K562 (cell line): Measurements from ENCODE around the gene TP53BP1. TPM values are rescaled to one million over a fixed set of nuclear protein-coding genes. Genes with fewer than 3 reads are reported as not detected.

Experiments
- ARHGAP35 ChIP-seq: fragments of 450-650 bp; IDR thresholded peaks from 2 replicates; pipeline ENCODE4 v1.6.1; 2018; ENCODE audit not compliant: partially characterized antibody
- BACH1 ChIP-seq: fragments of 200-800 bp; sonication (Bioruptor generic); IDR thresholded peaks from 2 replicates; pipeline ENCODE4 v1.6.1; 2016; ENCODE audit warnings: missing genetic modification characterization, missing compliant biosample characterization
- DNMT1 ChIP-seq: fragments of 450-650 bp; IDR thresholded peaks from 2 replicates; pipeline ENCODE4 v1.6.1; 2016; ENCODE audit warnings: antibody characterized with exemption, mild to moderate bottlenecking
- DPF2 ChIP-seq: fragments of 450-650 bp; IDR thresholded peaks from 2 replicates; pipeline ENCODE4 v1.6.1; 2016
- ELF4 ChIP-seq: fragments of 450-650 bp; formaldehyde crosslinking; IDR thresholded peaks from 2 replicates; pipeline ENCODE4 v1.4.0; 2022; ENCODE audit warnings: missing genetic modification characterization
- GATA2 ChIP-seq: sonication (generic); formaldehyde crosslinking; IDR thresholded peaks from 2 replicates; pipeline ENCODE4 v1.4.0; 2020; ENCODE audit warnings: mild to moderate bottlenecking, missing genetic modification reagents
- KDM4B ChIP-seq, 2 experiments: fragments of 450-650 bp in 1 of 2; sonication (generic) in 1 of 2; IDR thresholded peaks; 2 replicates each; pipeline ENCODE4 v1.6.1; 2016 to 2017; ENCODE audit warnings: borderline replicate concordance in 2 of 2, antibody characterized with exemption in 1 of 2, low read depth in 1 of 2, mild to moderate bottlenecking in 1 of 2
- MEIS2 ChIP-seq: fragments of 450-650 bp; IDR thresholded peaks from 2 replicates; pipeline ENCODE4 v1.6.1; 2014; ENCODE audit warnings: mild to moderate bottlenecking; ENCODE audit not compliant: partially characterized antibody
- MTA1 ChIP-seq: fragments of 450-650 bp; IDR thresholded peaks from 2 replicates; pipeline ENCODE4 v1.6.1; 2017; ENCODE audit warnings: borderline replicate concordance
- NFE2 ChIP-seq: IDR thresholded peaks from 2 replicates; pipeline ENCODE4 v1.6.1; 2014; ENCODE audit warnings: antibody characterized with exemption, low read depth
- NR2F6 ChIP-seq: fragments of 450-650 bp; formaldehyde crosslinking; IDR thresholded peaks from 2 replicates; pipeline ENCODE4 v1.4.0; 2020; ENCODE audit warnings: mild to moderate bottlenecking
- RUNX1 ChIP-seq: sonication (generic); IDR thresholded peaks from 2 replicates; pipeline ENCODE4 v1.6.1; 2016; ENCODE audit warnings: antibody characterized with exemption, low read depth
- TEAD4 ChIP-seq, 2 experiments: sonication (generic) in 1 of 2; formaldehyde crosslinking in 1 of 2; IDR thresholded peaks; 2 replicates each; pipeline versions ENCODE4 v1.6.1 to v1.8.0; 2012 to 2022; ENCODE audit warnings: borderline replicate concordance in 1 of 2, inconsistent platforms in 1 of 2, low read length in 1 of 2, mild to moderate bottlenecking in 1 of 2, missing genetic modification reagents in 1 of 2
- ZEB2 ChIP-seq: fragments of 450-650 bp; IDR thresholded peaks from 2 replicates; pipeline ENCODE4 v1.6.1; 2016
- ZNF175 ChIP-seq: fragments of 200-800 bp; sonication (Bioruptor generic); IDR thresholded peaks from 2 replicates; pipeline ENCODE4 v1.6.1; 2016; ENCODE audit warnings: low read depth, mild to moderate bottlenecking, missing genetic modification characterization, missing compliant biosample characterization
- ZNF263 ChIP-seq: sonication (generic); formaldehyde crosslinking; IDR thresholded peaks from 2 replicates; pipeline ENCODE4 v1.8.0; 2022; ENCODE audit warnings: mild to moderate bottlenecking, missing genetic modification reagents, borderline replicate concordance
- ZNF445 ChIP-seq: fragments of 250-450 bp; sonication (Bioruptor Pico); IDR thresholded peaks from 2 replicates; pipeline ENCODE4 v1.4.0; 2020; ENCODE audit warnings: low read depth, mild to moderate bottlenecking, moderate library complexity
- polyA plus RNA-seq, 8 experiments: library from polyadenylated mRNA; depleted of rRNA in 4 of 8; stranded (reverse) in 5 of 8; unstranded in 3 of 8; fragments of >200 nt; fragmentation: Nextera tagmentation in 2 of 8; fragmentation: Illumina TruSeq in 1 of 8; extraction: Ambion mirVana in 2 of 8; extraction: Trizol in 1 of 8; gene quantifications; 2 replicates each; pipeline versions ENCODE4 v1.2.1 to v1.2.3, GENCODE V29; 2011 to 2014; ENCODE audit warnings: inconsistent platforms in 1 of 8, missing spikeins in 1 of 8
- total RNA-seq, 7 experiments: library from RNA; depleted of rRNA in 6 of 7; stranded (reverse); fragments of >200 nt in 6 of 7; fragmentation: Illumina TruSeq in 2 of 7; extraction: Trizol in 2 of 7; gene quantifications; 2 replicates each; pipeline versions ENCODE4 v1.2.1 to v1.2.3, GENCODE V29; 2011 to 2021; ENCODE audit warnings: low replicate concordance in 1 of 7
- TF ChIP-seq, protein P1 (sequence below): sonication (generic); formaldehyde crosslinking; IDR thresholded peaks from 2 replicates; pipeline ENCODE4 v1.8.0; 2022; ENCODE audit warnings: mild to moderate bottlenecking, missing genetic modification reagents
- TF ChIP-seq, protein P2 (sequence below): sonication (generic); formaldehyde crosslinking; IDR thresholded peaks from 2 replicates; pipeline ENCODE4 v1.8.0; 2022; ENCODE audit warnings: missing genetic modification reagents, mild to moderate bottlenecking, borderline replicate concordance
- TF ChIP-seq, protein P3 (sequence below): sonication (generic); formaldehyde crosslinking; IDR thresholded peaks from 2 replicates; pipeline ENCODE4 v1.8.0; 2022; ENCODE audit warnings: mild to moderate bottlenecking, low read depth, missing genetic modification reagents
- TF ChIP-seq, protein P4 (sequence below), 2 experiments: fragments of 450-650 bp; IDR thresholded peaks; 2 replicates each; pipeline ENCODE4 v1.6.1; 2016
- TF ChIP-seq, protein P5 (sequence below), 3 experiments: IDR thresholded peaks in 2 of 3; conservative IDR thresholded peaks in 1 of 3; 2 replicates each; pipeline ENCODE4 v1.5.1; 2011 to 2012; ENCODE audit warnings: low read length in 3 of 3, mild to moderate bottlenecking in 3 of 3, control low read depth in 2 of 3, improper control_type of control experiment in 1 of 3, inconsistent platforms in 1 of 3, low read depth in 1 of 3, mixed read lengths in 1 of 3, moderate library complexity in 1 of 3; ENCODE audit not compliant: insufficient read depth in 2 of 3

Gene TP53BP1
- total and polyA plus RNA-seq, 9 of the 15 experiments (the other 6 are each of a cell fraction or from before 2014, with no cell fraction given), result 5.7 to 63.3 (median 30.9) TPM

DNA sequence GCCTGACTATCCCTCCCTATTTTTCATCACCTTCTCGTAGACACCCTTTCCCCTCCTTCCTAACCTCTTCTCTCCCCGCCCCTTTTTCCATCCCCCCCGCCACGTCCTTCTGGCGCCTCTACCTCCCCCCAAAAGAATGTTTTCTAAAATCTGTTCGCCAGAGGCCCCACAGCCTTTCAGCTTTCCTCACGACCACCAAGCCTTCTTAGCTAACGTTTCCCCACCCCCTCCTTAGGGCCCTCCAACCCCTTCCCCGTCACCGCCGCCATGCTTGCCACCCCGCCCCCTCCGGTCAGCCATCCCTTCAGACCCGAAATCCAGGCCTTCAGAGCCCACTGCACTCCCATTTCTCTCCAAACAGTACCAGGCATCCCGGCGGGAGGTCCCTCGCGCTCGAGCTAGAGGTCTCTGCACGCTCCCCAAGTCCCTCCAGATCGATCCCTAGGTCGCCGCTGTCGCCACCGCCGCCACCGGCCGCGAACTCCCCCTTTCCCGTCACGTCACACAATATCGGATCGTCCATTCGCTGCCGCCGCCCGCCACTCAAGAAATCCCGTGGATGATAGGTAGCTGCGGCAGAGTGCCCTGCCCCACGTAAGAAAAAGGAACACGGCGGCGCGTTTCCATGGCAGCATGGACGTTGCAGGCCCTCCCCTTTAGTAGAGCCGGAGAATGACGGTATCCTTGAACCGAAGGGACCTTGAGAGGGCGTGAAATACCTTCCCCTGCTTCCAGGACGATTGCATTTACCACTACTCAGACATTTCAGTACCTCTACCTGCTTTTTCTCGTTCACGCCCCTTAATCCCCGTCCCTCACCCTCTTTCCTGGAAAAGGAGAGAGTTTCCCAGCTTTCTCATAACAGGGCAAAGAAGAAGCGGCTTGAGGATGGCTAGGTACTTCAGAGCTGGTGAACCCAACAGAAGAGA lies at the start of gene TP53BP1 (continued):
- TF ChIP-seq, protein P1, sequence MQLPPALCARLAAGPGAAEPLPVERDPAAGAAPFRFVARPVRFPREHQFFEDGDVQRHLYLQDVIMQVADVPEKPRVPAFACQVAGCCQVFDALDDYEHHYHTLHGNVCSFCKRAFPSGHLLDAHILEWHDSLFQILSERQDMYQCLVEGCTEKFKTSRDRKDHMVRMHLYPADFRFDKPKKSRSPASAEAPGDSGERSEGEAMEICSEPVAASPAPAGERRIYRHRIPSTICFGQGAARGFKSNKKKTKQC (CRISPR knock-in tag), result no peak
- TF ChIP-seq ZNF175 (CRISPR knock-in tag) (no peak), KDM4B (IDR thresholded peaks at IDR 0.05; ENCODE audit: borderline replicate concordance in 2 of 2, low read depth in 1 of 2) (no peak), DPF2 (0 out of 2 replicates have a peak, but pooled peaks have one; percentile 19), ELF4 (CRISPR knock-in tag) (no peak), ZNF445 (CRISPR knock-in tag) (no peak), RUNX1 (no peak), NFE2 (no peak), BACH1 (tag) (no peak), MTA1 (0 out of 2 replicates have a peak, but pooled peaks have one; percentile 12), DNMT1 (0 out of 2 replicates have a peak, but pooled peaks have one; percentile 46), ARHGAP35 (no peak), ZEB2 (peak; percentile 59), GATA2 (CRISPR knock-in tag) (no peak), MEIS2 (no peak), ZNF263 (CRISPR knock-in tag) (no peak), TEAD4 (IDR thresholded peaks at IDR 0.05; ENCODE audit: low read length) (no peak), TEAD4 (CRISPR knock-in tag; IDR thresholded peaks at IDR 0.05; ENCODE audit: borderline replicate concordance) (no peak), NR2F6 (CRISPR knock-in tag) (no peak)
- TF ChIP-seq, protein P2, sequence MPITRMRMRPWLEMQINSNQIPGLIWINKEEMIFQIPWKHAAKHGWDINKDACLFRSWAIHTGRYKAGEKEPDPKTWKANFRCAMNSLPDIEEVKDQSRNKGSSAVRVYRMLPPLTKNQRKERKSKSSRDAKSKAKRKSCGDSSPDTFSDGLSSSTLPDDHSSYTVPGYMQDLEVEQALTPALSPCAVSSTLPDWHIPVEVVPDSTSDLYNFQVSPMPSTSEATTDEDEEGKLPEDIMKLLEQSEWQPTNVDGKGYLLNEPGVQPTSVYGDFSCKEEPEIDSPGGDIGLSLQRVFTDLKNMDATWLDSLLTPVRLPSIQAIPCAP (CRISPR knock-in tag), result no peak
- TF ChIP-seq, protein P3, sequence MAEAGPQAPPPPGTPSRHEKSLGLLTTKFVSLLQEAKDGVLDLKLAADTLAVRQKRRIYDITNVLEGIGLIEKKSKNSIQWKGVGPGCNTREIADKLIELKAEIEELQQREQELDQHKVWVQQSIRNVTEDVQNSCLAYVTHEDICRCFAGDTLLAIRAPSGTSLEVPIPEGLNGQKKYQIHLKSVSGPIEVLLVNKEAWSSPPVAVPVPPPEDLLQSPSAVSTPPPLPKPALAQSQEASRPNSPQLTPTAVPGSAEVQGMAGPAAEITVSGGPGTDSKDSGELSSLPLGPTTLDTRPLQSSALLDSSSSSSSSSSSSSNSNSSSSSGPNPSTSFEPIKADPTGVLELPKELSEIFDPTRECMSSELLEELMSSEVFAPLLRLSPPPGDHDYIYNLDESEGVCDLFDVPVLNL, result no peak
- TF ChIP-seq, protein P4, sequence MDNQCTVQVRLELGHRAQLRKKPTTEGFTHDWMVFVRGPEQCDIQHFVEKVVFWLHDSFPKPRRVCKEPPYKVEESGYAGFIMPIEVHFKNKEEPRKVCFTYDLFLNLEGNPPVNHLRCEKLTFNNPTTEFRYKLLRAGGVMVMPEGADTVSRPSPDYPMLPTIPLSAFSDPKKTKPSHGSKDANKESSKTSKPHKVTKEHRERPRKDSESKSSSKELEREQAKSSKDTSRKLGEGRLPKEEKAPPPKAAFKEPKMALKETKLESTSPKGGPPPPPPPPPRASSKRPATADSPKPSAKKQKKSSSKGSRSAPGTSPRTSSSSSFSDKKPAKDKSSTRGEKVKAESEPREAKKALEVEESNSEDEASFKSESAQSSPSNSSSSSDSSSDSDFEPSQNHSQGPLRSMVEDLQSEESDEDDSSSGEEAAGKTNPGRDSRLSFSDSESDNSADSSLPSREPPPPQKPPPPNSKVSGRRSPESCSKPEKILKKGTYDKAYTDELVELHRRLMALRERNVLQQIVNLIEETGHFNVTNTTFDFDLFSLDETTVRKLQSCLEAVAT (IDR thresholded peaks at IDR 0.05), result no peak; a peak in 1 of 4 replicates
- TF ChIP-seq, protein P5, sequence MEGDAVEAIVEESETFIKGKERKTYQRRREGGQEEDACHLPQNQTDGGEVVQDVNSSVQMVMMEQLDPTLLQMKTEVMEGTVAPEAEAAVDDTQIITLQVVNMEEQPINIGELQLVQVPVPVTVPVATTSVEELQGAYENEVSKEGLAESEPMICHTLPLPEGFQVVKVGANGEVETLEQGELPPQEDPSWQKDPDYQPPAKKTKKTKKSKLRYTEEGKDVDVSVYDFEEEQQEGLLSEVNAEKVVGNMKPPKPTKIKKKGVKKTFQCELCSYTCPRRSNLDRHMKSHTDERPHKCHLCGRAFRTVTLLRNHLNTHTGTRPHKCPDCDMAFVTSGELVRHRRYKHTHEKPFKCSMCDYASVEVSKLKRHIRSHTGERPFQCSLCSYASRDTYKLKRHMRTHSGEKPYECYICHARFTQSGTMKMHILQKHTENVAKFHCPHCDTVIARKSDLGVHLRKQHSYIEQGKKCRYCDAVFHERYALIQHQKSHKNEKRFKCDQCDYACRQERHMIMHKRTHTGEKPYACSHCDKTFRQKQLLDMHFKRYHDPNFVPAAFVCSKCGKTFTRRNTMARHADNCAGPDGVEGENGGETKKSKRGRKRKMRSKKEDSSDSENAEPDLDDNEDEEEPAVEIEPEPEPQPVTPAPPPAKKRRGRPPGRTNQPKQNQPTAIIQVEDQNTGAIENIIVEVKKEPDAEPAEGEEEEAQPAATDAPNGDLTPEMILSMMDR (IDR thresholded peaks at IDR 0.05 in 2 of 3, conservative IDR thresholded peaks at IDR 0.05 in 1 of 3; ENCODE audit: insufficient read depth in 2 of 3, low read depth in 1 of 3, low read length in 3 of 3), result no peak
